ENCODE measurements around the gene WDR64.

WDR64 gene

DNA sequence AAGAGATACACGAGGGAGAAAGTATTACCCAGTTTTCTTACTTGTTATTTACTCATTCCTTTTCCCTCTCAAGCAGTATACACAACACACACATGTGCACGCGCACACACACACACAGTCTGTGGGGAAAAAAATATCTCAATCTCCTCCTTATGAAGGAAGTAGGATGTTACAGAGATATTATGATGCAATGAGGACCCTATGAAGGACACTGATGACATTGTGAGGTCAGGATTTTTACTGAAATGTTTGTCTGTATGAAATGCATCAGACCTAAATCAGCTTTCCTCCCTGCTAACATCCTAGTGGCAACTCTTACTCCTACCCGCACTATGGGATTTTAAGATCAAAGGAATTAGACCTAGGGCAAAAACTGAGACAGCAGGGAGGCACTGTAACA is at the start of gene WDR64:
Gene WDR64 (plus strand): TSS at position 270 of the 400 bp plus-strand sequence. CDS start 204 bp downstream, outside the sequence.
- DNase-seq (ENCODE audit: low spot score): no peak

DNA sequence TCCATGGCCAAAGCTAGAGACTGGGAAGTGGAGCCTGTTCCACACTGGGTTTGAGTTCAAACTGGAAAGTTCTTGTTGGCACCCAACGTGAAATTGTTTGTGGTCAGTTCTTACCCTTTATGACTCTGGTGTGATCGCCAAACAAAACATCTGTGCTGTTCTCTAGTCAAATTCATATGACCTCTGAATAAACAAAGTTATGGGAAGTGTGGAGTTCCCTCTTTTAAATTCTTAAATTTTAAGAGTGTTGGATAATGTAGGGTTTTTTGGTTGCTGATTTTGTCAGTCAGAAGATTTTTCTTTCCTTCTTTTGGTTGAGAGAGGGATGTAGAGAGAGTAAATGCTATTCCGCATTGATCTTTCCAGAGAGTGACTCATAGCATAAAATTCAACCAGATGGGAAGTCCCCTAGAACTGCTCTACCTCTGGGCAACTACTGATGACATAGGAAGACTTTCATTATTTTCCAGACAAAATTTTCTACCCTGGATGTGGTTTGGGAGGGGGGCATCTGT is 48.3 kb upstream of the WDR64 start:
- DNase-seq (ENCODE audit: low spot score): no peak

DNA sequence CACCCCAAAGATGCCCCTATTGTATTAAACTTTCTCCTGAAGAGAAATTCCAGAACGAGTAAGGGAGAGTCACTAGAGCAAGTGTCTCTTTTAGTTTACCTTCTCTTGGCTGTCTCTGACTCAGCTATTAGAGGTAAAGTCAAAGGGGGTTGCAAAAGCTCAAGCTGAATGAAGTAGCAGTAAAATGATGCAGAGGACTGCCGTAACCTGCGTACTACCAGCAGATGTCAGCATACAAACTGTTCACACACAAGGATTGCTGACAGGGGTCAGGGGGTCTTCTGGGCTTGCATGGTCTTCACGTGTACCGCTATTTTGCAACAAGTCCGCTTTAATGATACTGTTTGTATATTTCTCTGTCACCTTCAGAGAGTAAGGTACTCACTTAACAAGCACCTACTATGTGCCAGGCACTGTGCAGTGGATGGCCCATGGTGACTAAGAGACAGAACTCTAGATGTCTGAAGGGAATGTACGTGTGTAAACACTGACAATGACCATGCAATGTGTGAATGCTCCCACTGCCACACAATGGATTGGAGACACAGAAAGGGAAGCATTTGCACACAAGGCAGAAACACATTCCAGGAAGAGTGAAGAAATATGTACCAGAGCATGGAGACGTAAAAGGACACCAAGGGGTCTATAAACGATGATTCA is 46.8 kb upstream of the WDR64 start:
- no peak for DNase-seq (ENCODE audit: low spot score)

DNA sequence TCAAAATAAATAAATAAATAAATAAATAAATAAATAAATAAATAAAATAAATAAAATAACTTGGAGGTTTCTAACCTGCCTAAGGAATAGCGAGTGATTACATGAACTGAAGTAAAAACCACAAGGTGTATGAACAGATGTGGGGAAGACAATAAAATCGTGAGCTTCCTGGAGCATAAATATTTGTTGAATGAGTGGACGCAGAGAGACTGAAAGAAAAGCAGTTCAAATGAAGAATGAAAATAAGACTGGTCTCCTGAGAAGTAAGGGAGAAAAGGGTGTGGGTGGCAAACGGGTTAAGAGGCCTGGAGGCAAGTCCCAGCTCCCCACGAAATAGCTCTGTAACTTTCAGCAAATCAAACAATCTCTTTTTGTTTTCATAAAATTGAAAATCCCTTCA is 45.5 kb upstream of the WDR64 start:
- no peak for DNase-seq (ENCODE audit: low spot score)

DNA sequence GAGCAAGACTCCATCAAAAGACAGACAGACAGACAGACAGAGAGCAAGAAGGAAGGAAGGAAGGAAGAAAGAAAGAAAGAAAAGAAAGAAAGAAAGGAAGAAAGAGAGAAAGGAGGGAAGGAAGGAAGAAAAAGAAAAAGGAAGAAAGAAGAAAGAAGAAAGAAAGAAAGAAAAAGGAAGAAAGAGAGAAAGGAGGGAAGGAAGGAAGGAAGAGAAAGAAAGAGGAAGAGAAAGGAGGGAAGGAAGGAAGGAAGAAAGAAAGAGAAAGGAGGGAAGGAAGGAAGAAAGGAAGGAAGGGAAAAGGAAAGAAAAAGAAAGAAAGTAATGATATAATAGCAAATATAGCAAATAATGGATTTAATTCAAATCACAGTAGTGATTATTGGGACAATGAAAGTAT is 44.6 kb upstream of the WDR64 start:
- DNase-seq (ENCODE audit: low spot score): no peak

DNA sequence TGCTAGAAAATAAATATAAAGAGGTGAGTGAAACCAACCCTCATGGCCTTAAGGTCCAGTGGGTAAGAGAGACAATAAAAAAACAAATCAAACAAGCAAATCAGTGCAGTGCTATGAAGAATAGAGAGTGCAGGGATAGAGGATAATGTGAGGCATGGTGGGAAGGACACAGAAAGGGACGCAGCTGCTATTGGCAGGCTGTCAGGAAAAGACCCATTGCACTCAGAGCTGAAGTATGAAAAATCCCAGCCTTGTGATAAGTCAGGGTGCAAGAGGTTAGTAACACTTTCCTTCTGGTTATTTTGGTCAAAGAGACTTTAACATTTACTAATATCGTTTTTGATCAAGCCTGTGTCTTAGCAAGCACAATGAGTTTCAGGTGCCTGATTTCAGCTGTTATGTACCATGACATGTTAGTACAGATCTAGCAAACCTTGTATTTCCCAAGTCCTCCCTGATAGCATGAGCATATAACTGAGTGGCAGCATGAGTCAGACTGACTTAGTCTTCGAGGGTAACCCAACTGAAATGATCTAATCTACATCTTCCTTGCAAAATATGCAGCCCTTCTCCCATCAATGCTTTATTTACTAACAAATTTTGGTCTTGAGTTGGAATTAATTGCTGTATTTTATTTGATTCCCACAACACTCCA is 43.6 kb upstream of the WDR64 start:
- DNase-seq (ENCODE audit: low spot score): no peak

DNA sequence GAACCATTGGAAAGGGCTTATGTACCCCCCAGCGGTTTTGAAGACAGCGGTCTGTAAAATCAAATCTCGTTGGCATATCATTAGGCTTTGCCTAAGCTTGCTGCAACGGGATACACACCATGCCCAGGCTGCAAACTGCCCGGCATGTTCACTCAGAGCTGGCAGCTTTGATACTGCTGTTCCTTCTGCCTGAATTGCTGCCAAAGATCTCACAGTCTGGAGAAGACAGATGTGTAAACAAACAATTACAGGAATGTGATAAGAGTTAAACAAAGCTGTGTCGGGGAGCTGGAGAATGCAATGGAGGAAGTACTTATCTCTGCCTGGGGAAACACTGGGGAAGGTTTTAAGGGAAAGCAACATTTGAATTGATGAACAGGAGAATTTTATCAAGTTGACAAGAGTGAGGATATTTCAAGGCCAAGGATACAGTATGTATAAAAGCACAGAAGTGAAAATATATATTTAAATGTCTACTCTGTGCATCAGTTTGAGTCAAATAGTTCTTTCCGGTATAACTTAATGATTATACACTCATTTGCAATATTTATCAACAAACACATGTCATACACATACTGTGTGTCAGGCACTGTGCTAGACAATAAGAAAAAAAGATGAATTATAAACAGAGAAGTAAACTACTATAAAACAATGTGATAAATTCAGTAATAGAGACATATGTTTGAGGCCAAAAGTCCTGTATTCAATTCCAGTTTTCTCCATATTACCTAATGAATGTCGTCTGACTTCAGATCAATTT is 41.8 kb upstream of the WDR64 start:
- no peak for DNase-seq (ENCODE audit: low spot score)

DNA sequence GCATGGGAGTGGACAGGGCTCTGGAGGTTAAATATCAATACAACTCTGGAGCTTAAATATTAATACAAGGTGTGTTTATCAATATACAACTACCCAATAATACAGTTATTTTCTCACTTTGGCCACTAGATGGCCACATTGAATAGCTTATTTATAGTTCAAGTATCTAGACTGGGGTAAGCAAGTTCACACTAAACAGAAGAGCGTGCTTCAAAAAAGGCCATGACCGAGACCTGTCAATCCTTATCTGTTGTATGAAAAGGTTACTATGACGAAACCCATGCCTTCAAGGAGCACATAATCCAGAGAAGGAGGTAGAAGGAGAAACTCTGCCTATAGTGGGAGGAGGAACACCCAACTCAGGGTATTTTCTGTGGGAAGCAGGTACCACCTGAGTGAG is 41.0 kb upstream of the WDR64 start:
- DNase-seq (ENCODE audit: low spot score): peak; percentile 64

DNA sequence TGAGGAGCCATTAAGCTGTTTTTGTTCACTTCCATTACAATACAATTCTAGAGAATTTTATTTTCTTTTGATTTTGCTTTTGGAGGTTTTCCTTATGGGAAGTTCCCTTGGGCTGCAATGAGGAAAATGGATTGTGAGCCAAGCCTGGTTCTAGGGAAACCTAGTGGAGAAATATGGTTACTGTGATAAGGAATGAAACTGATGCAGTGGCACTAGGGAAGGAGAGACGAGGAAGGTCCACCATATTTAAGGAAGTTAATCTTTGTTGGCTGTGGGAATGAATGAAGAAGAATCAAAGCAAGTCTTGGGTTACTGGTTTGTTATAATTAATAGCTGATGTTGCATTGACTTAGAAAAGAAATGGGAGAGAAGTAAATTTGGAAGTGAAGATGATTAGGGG is 40.3 kb upstream of the WDR64 start:
- no peak for DNase-seq (ENCODE audit: low spot score)

DNA sequence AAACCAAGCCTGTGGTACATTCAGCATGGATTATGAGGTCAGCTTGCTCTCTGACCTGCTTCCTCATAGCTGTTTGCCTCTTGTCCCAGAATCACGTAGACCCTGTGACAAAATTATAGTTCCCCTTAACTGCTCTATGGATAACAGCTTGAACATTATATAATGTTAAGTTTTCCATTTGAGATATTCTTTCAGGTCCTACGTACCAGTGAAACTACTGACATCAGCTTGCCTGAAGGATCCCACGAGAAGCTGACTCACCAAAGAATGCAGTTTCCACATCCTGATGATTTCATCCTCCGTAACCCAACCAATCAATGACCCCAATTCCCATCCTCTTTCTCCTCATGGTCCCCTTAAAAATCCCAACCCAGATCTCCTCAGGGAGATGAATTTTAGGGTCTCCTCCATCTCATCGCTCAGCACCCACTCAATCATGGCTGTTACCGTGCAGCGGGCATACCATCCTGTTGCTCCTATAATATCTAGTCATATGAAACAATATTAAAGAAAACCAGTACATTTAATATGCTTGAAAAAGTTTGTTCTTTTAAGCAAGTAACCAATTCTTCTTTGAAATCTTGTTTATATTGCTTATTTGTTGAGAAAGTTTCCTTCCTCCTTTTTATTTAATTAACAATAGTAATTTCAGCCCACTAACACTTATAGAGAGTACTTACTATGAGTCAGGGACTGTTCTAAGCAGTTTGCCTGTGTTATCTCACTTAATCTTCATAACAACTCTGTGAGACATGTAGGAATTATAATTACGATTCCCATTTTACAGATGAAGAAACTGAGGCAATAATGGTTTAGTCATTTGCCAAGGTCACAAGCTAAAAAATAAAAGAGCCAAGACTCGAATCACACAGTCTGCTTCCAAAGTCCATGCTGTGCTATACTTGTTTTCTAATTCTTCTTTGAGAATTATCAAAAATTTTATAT is 39.3 kb upstream of the WDR64 start:
- DNase-seq (ENCODE audit: low spot score): no peak

DNA sequence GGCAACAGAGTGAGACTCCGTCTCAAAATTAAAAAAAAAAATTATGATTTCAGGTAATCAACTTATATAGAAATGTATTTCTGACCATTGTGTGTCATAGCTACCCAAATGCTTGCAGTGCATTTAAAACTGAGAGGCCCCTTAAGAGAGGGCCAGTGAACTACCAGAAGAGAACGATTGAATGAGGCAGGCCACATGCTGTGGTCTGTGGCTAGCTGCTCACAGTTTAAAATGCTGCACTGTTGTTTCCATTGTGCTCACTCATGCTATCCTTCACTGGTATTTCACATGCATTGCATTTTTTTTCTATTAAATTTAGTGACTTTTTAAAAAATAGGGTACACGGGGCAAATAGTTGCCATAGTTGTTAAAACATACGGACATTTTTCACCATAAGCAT is 37.9 kb upstream of the WDR64 start:
- DNase-seq (ENCODE audit: low spot score): no peak

DNA sequence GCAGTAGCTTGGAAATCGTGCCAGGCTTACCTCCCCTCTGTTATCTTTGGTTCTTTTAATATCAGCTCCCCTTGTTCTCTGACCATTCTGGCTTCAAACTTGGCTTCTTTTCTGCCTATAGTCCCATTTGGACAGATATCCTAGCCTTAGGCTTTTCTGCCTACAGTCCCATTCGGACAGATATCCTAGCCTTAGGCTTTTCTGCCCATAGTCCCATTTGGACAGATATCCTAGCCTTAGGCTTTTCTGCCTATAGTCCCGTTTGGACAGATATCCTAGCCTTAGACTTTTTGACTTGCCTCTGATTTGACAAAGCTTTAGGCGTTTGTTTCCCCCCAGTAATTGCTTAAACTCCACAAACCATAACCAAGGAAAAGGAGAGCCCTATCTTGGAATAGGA is 37.5 kb upstream of the WDR64 start:
- DNase-seq (ENCODE audit: low spot score): no peak

DNA sequence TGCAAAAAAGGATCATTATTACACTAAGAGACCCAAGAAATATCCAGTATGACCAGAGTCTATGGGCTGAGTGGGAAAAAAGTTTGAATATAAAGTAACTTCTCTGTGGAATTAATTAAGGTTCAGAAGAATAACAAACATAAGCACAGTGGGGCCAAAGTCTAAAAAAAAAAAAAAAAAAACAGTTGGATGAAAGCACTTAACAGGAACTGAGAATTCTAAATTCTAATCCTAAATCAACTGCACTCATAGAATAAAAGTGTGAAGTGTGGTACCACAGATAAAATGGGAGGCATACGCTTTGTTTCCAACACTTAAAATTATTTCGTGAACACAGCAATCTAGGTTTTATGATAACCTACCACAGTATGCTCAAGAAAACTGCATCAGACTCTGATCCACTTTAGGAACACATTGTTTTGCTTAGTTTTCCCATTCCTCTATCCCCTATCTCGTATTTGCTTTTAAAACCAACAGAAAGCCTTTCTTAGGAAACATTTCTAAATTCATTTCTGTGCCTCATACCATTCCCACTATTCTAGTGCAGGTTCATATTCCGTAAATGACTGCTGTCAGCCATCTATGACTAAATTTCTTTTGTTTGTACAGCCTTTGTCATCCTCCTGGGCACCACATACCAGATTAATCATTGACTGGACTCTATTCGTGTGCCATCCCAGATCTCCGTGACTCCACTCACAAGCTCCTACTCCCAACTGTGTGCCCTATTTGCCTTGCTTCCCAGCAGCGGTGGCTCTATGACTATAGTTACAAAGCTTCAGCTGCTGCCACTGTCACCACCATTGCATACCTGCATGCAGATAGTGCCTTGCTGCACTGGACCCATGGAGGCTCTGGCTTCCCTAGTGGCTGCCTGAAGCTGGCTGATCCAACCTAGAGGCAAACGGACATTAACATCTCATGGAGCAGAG is 36.8 kb upstream of the WDR64 start:
- no peak for DNase-seq (ENCODE audit: low spot score)

DNA sequence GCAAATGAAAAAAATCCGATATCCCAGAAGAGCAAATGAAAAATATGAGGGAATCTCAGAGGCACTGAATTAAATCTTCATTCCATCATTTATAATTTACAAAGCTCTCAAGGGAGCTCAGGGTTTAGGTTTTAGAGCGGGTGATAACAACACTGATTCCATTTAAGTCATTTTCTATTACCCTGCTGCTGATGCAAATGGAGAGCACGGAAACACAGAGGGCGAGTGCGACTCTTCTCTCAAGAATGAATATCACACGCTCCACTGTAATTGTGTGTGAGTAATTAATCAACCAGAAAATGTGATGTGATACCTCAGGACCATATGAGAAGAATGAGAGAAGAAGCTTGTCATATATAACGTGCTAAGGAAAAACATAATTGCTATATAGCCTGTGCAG is 34.7 kb upstream of the WDR64 start:
- DNase-seq (ENCODE audit: low spot score): no peak

DNA sequence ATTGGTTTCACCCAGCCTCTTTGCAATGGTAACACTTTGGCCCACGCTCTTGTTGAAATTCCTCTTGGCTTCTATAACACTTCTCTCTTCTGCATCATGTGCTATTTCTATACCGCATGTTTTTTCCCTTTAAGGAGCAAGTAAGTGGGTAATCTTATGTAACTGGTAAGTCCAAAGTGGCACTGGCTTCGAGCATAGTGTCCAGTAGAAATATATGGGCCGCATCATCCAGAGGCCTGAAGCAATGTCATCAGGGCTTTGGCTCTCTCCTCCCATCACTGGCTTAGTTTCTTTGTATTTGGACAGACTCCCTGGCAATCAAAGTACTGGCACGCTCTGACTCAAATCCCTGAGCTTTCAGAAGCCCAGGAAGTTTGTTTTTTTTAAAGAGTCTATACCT is 29.4 kb upstream of the WDR64 start:
- no peak for DNase-seq (ENCODE audit: low spot score)

DNA sequence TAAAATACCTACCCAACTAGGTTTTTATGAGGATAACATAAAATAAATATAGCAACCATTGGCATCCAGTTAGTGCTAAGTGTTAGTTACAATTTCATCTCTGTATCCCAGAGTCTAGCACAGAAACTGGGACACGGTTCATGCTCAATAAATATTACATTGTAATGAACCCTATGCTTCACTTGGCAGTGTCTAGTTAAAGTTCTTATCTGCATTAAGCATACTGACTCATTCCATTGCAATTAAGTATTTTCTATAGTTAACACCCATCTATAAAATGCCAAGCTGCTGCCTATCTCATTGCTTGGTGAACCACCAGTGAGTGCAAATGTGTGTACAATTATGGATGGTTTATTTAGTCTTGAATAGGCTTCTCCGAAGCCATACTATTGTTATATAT is 27.1 kb upstream of the WDR64 start:
- DNase-seq (ENCODE audit: low spot score): no peak

DNA sequence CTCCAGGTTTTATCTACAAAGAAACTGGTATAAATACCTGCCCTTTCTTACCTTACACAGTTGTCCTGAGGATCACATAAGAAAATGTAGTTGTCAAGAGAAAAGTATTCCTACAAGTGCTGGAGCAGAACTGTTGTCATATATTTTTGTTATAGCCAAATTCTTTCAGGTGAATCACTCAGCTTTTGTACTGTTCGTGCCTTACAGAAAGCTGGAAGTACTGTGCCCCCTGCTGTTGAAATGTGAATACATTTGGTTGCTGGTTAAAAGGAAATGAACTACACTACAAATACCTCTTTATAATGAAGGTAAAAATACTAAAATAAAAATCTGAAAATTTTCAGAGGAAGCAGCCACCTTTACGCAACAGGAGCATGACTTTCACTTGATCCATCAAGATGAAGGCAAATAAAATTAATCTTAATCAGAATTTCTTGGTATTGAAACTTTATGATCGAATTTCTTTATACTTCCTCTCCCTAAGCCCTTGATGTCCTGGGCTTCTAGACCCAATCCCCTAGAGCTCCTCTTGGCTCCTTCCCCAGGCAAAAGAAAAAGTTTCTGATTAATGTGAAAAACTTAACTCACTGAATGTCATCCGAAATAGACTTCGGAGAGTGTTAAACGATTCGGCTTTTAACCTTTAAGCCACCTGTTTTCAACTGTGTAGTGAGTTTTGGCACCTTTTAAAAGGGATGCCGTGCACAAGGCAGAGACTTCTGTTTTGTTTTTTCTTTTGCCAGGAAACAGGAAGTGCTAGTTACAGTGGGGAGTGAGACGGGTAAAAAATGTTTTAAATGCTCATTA is 24.4 kb upstream of the WDR64 start:
- DNase-seq (ENCODE audit: low spot score): peak; percentile 24

DNA sequence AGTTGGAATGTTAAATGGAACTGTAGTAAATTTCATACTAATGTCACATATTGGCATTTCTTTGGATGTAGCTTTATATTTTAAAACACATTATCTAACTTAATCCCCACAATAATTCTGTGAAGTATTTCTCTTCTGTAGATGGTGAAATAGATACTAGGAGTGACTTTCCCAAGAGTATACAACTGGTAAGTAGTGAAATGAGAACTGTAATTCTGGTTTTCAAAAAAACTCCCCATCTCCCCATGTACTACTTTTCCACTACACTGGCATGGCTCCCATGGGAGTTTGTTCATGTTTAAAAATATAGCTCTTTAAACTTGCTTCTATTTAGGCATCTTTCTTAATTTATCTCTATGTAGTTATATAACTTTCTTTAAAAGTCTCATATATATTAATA is 22.1 kb upstream of the WDR64 start:
- DNase-seq (ENCODE audit: low spot score): no peak

DNA sequence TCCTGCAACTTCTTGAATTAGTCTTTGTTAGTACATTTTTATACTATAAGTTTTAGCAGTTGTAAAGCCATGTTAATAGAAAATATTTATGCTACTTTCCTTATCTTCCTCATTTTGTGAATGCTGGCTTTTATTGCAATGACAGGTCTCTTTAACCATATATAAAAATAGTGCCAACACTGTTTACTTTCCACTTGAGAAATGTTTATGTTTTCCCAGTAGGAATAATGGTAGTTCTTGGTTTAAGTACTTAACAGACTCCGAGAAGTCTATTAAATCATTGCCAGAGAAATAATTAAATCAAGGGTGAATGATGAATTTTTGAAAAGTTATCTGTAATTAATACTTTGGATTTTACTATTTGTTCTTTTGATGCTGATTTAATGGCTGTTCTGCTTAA is 21.6 kb upstream of the WDR64 start:
- DNase-seq (ENCODE audit: low spot score): no peak

DNA sequence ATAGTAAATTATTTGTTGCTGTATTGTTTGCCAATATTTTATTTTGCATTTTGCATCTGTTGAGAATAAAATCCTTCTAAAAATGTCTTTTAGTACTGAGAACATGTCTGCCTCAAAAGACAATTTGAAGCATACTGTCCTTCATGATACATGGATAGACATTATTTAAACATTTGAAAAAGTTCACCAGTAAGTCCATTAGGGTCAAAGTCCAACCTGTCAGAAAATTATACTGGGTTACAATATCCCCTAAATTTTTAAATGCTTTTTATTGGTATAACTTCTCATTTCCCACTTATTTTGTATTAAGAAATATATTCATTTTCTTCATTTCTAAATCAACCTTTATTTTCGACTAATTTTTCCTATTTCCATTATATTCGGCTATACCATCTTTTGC is 21.2 kb upstream of the WDR64 start:
- no peak for DNase-seq (ENCODE audit: low spot score)
